DND-41 (cell line): ENCODE data around the gene ATG16L2.
"Not testable (repeated sequence)": the region's sequence is repeated elsewhere in the genome, so short reads cannot be mapped to it uniquely, and the experiment has no call there.

Experiments
- ATAC-seq: fragments of 200-7000 bp; cut with Tn5 transposase; 3 replicates; pipeline ENCODE4 v1.9.1; 2021; ENCODE audit warnings: low read depth; ENCODE audit not compliant: insufficient read depth
- DNase-seq: peaks from one replicate; pipeline ENCODE4 v3.0.0-alpha.2; 2020
- H2AFZ ChIP-seq: 2 replicates; pipeline ENCODE4 v1.6.0; 2012; ENCODE audit warnings: low read depth, low read length
- H3K27ac ChIP-seq: 2 replicates; pipeline ENCODE4 v1.5.1; 2012; ENCODE audit warnings: low read length, inconsistent platforms
- H3K27me3 ChIP-seq: fragments of 200-600 bp; sonication (generic); 2 replicates; pipeline ENCODE4 v1.6.0; 2012; ENCODE audit warnings: low read length, mild to moderate bottlenecking, inconsistent platforms; ENCODE audit not compliant: insufficient read depth, poor library complexity
- H3K36me3 ChIP-seq: 2 replicates; pipeline ENCODE4 v1.5.1; 2012; ENCODE audit warnings: low read length, inconsistent platforms; ENCODE audit not compliant: insufficient read depth
- H3K4me1 ChIP-seq: 2 replicates; pipeline ENCODE4 v1.5.1; 2012; ENCODE audit warnings: mild to moderate bottlenecking, low read length; ENCODE audit not compliant: insufficient read depth
- H3K4me2 ChIP-seq: 2 replicates; pipeline ENCODE4 v1.6.0; 2012; ENCODE audit warnings: mild to moderate bottlenecking, moderate library complexity, low read length, inconsistent platforms; ENCODE audit not compliant: insufficient read depth
- H3K4me3 ChIP-seq, 2 experiments: fragments of 200-600 bp in 1 of 2; shearing (Covaris generic) in 1 of 2; 2 replicates each; pipeline ENCODE4 v1.5.1; 2012 to 2016; ENCODE audit warnings: inconsistent platforms in 2 of 2, low read length in 2 of 2, mild to moderate bottlenecking in 2 of 2, low read depth in 1 of 2, moderate library complexity in 1 of 2
- H3K79me2 ChIP-seq: 2 replicates; pipeline ENCODE4 v1.6.0; 2012; ENCODE audit warnings: low read length, inconsistent platforms; ENCODE audit not compliant: insufficient read depth
- H3K9ac ChIP-seq: 2 replicates; pipeline ENCODE4 v1.6.0; 2012; ENCODE audit warnings: low read depth, mild to moderate bottlenecking, inconsistent platforms, low read length, moderate library complexity
- H3K9me3 ChIP-seq: 2 replicates; pipeline ENCODE4 v1.5.1; 2012; ENCODE audit warnings: low read length, moderate library complexity, mild to moderate bottlenecking, inconsistent platforms; ENCODE audit not compliant: insufficient read depth, severe bottlenecking
- H4K20me1 ChIP-seq: 2 replicates; pipeline ENCODE4 v1.6.0; 2012; ENCODE audit warnings: low read length; ENCODE audit not compliant: insufficient read depth
- CTCF ChIP-seq: IDR thresholded peaks from 2 replicates; pipeline ENCODE4 v1.5.1; 2012; ENCODE audit warnings: borderline replicate concordance, low read length, moderate library complexity, mild to moderate bottlenecking; ENCODE audit not compliant: poor library complexity, severe bottlenecking; ENCODE audit errors: extremely low read depth
- EZH2 ChIP-seq: IDR thresholded peaks from 3 replicates; pipeline ENCODE4 v1.6.1; 2012; ENCODE audit warnings: borderline replicate concordance, low read depth, mild to moderate bottlenecking, moderate library complexity, low read length, inconsistent platforms; ENCODE audit not compliant: severe bottlenecking

ATG16L2 gene

GRCh38 chr11:72807021-72807693 lies 7.1 kb upstream of the ATG16L2 start:
- Histone ChIP-seq H3K4me3 (no peak overlapping the region), H3K36me3 (peaks cover 15% of the 10 kb centered on the region), H3K9me3 (no peaks in the 10 kb centered on the region), H3K4me1 (peaks cover 11% of the 10 kb centered on the region), H4K20me1 (peaks cover 2% of the 10 kb centered on the region; the same call in 1 of the 2 replicates), H3K27me3 (no peaks in the 10 kb centered on the region), H2AFZ (no peak overlapping the region), H3K4me2 (no peak overlapping the region), H3K27ac (0 out of 2 replicates have a peak overlapping the region, but pooled peaks have one; percentile 7), H3K79me2 (peaks cover 7% of the 10 kb centered on the region), H3K9ac (no peak overlapping the region)
- DNase-seq = no peak
- TF ChIP-seq EZH2 (no peak), CTCF (no peak)
- ATAC-seq = no peak

GRCh38 chr11:72807792-72808191 lies 6.4 kb upstream of the ATG16L2 start:
- Histone ChIP-seq H2AFZ (no peak overlapping the region), H3K4me2 (no peak overlapping the region), H3K79me2 (peaks cover 12% of the 10 kb centered on the region), H3K36me3 (peaks cover 15% of the 10 kb centered on the region), H3K4me3 (no peak overlapping the region), H3K9ac (no peak overlapping the region), H4K20me1 (peaks cover 4% of the 10 kb centered on the region; the same call in 1 of the 2 replicates), H3K4me1 (peaks cover 17% of the 10 kb centered on the region), H3K27ac (no peak overlapping the region), H3K9me3 (no peaks in the 10 kb centered on the region), H3K27me3 (no peaks in the 10 kb centered on the region)
- DNase-seq (no peak), ATAC-seq (no peak)
- TF ChIP-seq EZH2 = no peak

GRCh38 chr11:72808331-72808798 lies 5.8 kb upstream of the ATG16L2 start:
- Histone ChIP-seq H3K9me3 (no peaks in the 10 kb centered on the region), H3K4me2 (no peak overlapping the region), H3K27ac (no peak overlapping the region), H3K9ac (no peak overlapping the region), H3K79me2 (peaks cover 18% of the 10 kb centered on the region), H3K4me1 (peaks cover 23% of the 10 kb centered on the region), H3K4me3 (no peak overlapping the region), H3K36me3 (peaks cover 15% of the 10 kb centered on the region), H3K27me3 (no peaks in the 10 kb centered on the region), H4K20me1 (peaks cover 9% of the 10 kb centered on the region; the same call in 1 of the 2 replicates), H2AFZ (no peak overlapping the region)
- TF ChIP-seq EZH2 (no peak), CTCF (no peak)
- no peak for ATAC-seq
- no peak for DNase-seq

GRCh38 chr11:72811686-72812085 lies 2.5 kb upstream of the ATG16L2 start:
- not testable (repeated sequence) for H3K9ac ChIP-seq, H3K27ac ChIP-seq

More at GRCh38 chr11:72811686-72812085, 2.5 kb upstream of the ATG16L2 start:
- not testable (repeated sequence) for ATAC-seq, H4K20me1 ChIP-seq, H2AFZ ChIP-seq, H3K27me3 ChIP-seq, DNase-seq, H3K9me3 ChIP-seq
- peaks cover 48% of the 10 kb centered on the region for H3K79me2 ChIP-seq
- H3K36me3 ChIP-seq = peaks cover 24% of the 10 kb centered on the region
- H3K4me2 ChIP-seq = peak overlapping the region; percentile 93; the same call in 1 of the 2 replicates
- H3K4me1 ChIP-seq = peaks cover 46% of the 10 kb centered on the region
- H3K4me3 ChIP-seq = peak overlapping the region in 1 of 2 experiments; percentile 92; a peak in 2 of 4 replicates
